Ovary (tissue), 9 donors: Measurements from ENCODE around the gene SLC17A6. TPM values are rescaled to one million over a fixed set of nuclear protein-coding genes. Genes with fewer than 3 reads are reported as not detected.

Experiments
- DNase-seq, 5 donors: peaks; one replicate each; pipeline ENCODE4 v3.0.0-alpha.2; 2019 to 2020
- H3K27ac ChIP-seq, 2 donors: fragments of 200-600 bp; one replicate each; pipeline versions ENCODE4 v1.5.1 to v1.8.0; 2019 to 2022
- H3K27me3 ChIP-seq: fragments of 200-600 bp; one replicate; pipeline ENCODE4 v1.8.0; 2022
- H3K36me3 ChIP-seq: fragments of 200-600 bp; sonication (generic); one replicate; pipeline ENCODE4 v1.5.1; 2019
- H3K4me1 ChIP-seq: one replicate; pipeline ENCODE4 v1.8.1; 2013; ENCODE audit warnings: mild to moderate bottlenecking, moderate library complexity; ENCODE audit not compliant: insufficient read depth
- H3K4me3 ChIP-seq: fragments of 200-600 bp; sonication (generic); one replicate; pipeline ENCODE4 v1.5.1; 2017
- H3K9me3 ChIP-seq, 2 donors: fragments of 200-600 bp in 1 of 2; sonication (generic) in 1 of 2; one replicate each; pipeline versions ENCODE4 v1.5.1 to v1.8.1; 2013 to 2019; ENCODE audit warnings: mild to moderate bottlenecking in 1 of 2, moderate library complexity in 1 of 2
- EP300 ChIP-seq: sonication (generic); formaldehyde crosslinking; IDR thresholded peaks from one replicate; pipeline ENCODE4 v1.6.1; 2017; ENCODE audit warnings: antibody characterized with exemption
- POLR2A ChIP-seq: fragments of 450-650 bp; IDR thresholded peaks from one replicate; pipeline ENCODE4 v1.6.1; 2017; ENCODE audit warnings: antibody characterized with exemption, mild to moderate bottlenecking, moderate library complexity
- WGBS, 3 donors: extraction: QIAGEN DNeasy Blood & Tissue Kit in 1 of 3; methylation state at CpG; one replicate each; pipeline versions ENCODE4 v1.1.5 to v1.1.7; 2013 to 2017; 5-methylcytosine and 5-hydroxymethylcytosine counted together
- intact Hi-C, 4 donors: fragments of 100-400 bp; cut with DNase I; formaldehyde crosslinking; loops; one replicate each; pipeline versions ENCODE4 v1.11.0 to v1.15.1; 2022 to 2023
- polyA plus RNA-seq, 2 donors: library from polyadenylated mRNA; stranded (reverse); fragments of 200-250 nt in 1 of 2; fragments of 350-450 nt in 1 of 2; fragmentation: Illumina TruSeq in 1 of 2; extraction: RNeasy Lipid Tissue Mini Kit (QIAGEN cat#74804) in 1 of 2; gene quantifications; one replicate each; pipeline ENCODE4 v1.2.3, GENCODE V29; 2013 to 2014
- total RNA-seq, 7 donors: library from RNA; depleted of rRNA in 2 of 7; stranded (reverse); fragments of >200 nt in 2 of 7; fragmentation: NEBNext Ultra II Directional in 3 of 7; extraction: Animal tissue kit (Norgen Biotek cat#: 25700) in 3 of 7; gene quantifications; one replicate each; pipeline versions ENCODE4 v1.1.0 to v1.2.4, GENCODE V29; 2016 to 2023
- TF ChIP-seq, protein P1 (sequence below), 3 donors: fragments of 450-650 bp in 2 of 3; fragments of 200-600 bp in 1 of 3; IDR thresholded peaks; one replicate each; pipeline versions ENCODE4 v1.5.1 to v1.8.0; 2016 to 2022; ENCODE audit warnings: antibody characterized with exemption in 3 of 3, mild to moderate bottlenecking in 1 of 3
- donor health status: DM: no; HTN: no; CAD: no; lungs with moderate emphysema.
- donor health status: DM: no; HTN: no; CAD: no.
- donor health status: Bipolar disorder and iron deficiency.
- donor health status: DM: yes; HTN: yes; CAD: no.
- donor health status: DM: no; HTN: no; CAD: no.
- donor health status: DM: yes; HTN: yes; CAD: no.

SLC17A6 gene
- total and polyA plus RNA-seq, 9 donors: not detected

DNA sequence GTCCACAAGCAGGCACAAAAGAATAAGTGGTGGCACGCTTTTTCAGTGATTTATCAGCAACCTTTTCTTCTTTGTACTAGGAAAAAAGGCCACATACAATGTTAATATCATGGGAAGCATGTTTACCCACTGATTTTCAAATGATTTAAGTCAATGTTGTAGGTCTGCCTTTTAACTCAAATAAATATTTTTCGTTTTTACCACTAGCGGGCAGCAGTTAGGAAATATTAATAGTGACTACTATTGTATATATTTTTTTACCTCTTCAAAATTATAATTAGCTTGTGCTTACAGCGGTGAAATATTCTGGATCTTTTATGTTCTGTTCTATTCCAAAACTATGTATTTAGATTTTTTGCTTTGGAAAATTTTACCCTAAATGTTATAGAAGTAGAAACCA is 6.4 kb upstream of the SLC17A6 start:
- intact Hi-C loops: no loop called here
- Histone ChIP-seq H3K4me1 (no peaks in the 10 kb centered on the region), H3K9me3 (no peaks in the 10 kb centered on the region), H3K27ac (no peak overlapping the region), H3K27me3 (no peaks in the 10 kb centered on the region), H3K36me3 (no peaks in the 10 kb centered on the region), H3K4me3 (no peak overlapping the region)
- TF ChIP-seq EP300: no peak
- DNase-seq: no peak
- WGBS, 3 donors: 58 to 68% (median 68%) methylated on average over 4 of the region's 4 CpGs

- DNase-seq: no peak
- TF ChIP-seq, protein P1, sequence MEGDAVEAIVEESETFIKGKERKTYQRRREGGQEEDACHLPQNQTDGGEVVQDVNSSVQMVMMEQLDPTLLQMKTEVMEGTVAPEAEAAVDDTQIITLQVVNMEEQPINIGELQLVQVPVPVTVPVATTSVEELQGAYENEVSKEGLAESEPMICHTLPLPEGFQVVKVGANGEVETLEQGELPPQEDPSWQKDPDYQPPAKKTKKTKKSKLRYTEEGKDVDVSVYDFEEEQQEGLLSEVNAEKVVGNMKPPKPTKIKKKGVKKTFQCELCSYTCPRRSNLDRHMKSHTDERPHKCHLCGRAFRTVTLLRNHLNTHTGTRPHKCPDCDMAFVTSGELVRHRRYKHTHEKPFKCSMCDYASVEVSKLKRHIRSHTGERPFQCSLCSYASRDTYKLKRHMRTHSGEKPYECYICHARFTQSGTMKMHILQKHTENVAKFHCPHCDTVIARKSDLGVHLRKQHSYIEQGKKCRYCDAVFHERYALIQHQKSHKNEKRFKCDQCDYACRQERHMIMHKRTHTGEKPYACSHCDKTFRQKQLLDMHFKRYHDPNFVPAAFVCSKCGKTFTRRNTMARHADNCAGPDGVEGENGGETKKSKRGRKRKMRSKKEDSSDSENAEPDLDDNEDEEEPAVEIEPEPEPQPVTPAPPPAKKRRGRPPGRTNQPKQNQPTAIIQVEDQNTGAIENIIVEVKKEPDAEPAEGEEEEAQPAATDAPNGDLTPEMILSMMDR (IDR thresholded peaks at IDR 0.05): no peak
- no peak for TF ChIP-seq EP300
- TF ChIP-seq POLR2A: no peak
- intact Hi-C loops: no loop called here
Observed at GRCh38 chr11:22336587-22336986, 1.6 kb upstream of the SLC17A6 start.

DNA sequence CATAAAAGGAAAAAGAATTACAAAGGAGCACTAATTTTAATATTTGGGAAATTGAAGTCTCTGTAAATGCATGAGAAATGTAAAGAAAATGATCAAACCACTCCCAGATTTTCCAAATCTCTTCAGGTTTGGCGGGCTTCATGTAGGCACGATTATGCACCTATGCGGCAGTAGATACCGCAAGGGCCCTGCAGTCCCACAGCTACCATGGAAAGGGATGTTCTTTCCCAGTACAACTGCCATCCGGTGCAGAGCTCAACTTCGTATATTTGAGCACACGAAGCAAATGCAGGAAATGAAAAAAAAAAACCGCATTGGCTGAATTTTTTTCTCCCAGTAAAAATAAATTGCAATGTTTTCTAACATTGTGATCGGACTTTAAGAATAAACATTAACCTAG is 1.4 kb downstream of the SLC17A6 start:
- WGBS, 3 donors: 7 to 11% (median 9%) methylated on average over 9 of the region's 9 CpGs
- no peak overlapping the region for H3K4me3 ChIP-seq
- intact Hi-C loops: loop anchor here in 1 of 4 donors (10.0 kb wide), 1 partner anchor 445 kb away; no protein-coding TSS in a partner anchor
- H3K4me1 ChIP-seq: no peaks in the 10 kb centered on the region
- H3K27ac ChIP-seq: no peak overlapping the region
- no peaks in the 10 kb centered on the region for H3K27me3 ChIP-seq
- no peak for DNase-seq
- H3K9me3 ChIP-seq: no peaks in the 10 kb centered on the region
- H3K36me3 ChIP-seq: no peaks in the 10 kb centered on the region
- TF ChIP-seq, protein P1 (IDR thresholded peaks at IDR 0.05): no peak
- TF ChIP-seq EP300 (no peak), POLR2A (no peak)

More at GRCh38 chr11:22336587-22336986, 1.6 kb upstream of the SLC17A6 start:
- H3K27me3 ChIP-seq: no peaks in the 10 kb centered on the region
- H3K27ac ChIP-seq: no peak overlapping the region
- no peaks in the 10 kb centered on the region for H3K36me3 ChIP-seq
- no peak overlapping the region for H3K4me3 ChIP-seq
- H3K4me1 ChIP-seq: no peaks in the 10 kb centered on the region
- no peaks in the 10 kb centered on the region for H3K9me3 ChIP-seq

- Histone ChIP-seq H3K4me3 (no peak overlapping the region), H3K27ac (no peak overlapping the region), H3K4me1 (no peaks in the 10 kb centered on the region), H3K9me3 (no peaks in the 10 kb centered on the region), H3K27me3 (no peaks in the 10 kb centered on the region), H3K36me3 (no peaks in the 10 kb centered on the region)
- TF ChIP-seq POLR2A (no peak), EP300 (no peak)
- TF ChIP-seq, protein P1 (IDR thresholded peaks at IDR 0.05): no peak
- WGBS, 3 donors: 12 to 24% (median 14%) methylated on average over 6 of the region's 6 CpGs
- intact Hi-C loops: loop anchor here in 1 of 4 donors (10.0 kb wide), 1 partner anchor 445 kb away; no protein-coding TSS in a partner anchor
- DNase-seq: no peak
Observed at GRCh38 chr11:22340235-22340634, 2.1 kb downstream of the SLC17A6 start.

- no peak for TF ChIP-seq POLR2A
- no peak for TF ChIP-seq EP300
- TF ChIP-seq, protein P1 (IDR thresholded peaks at IDR 0.05): no peak
- Histone ChIP-seq H3K27me3 (peaks cover 3% of the 10 kb centered on the region), H3K4me3 (no peak overlapping the region), H3K27ac (no peak overlapping the region), H3K4me1 (no peaks in the 10 kb centered on the region), H3K9me3 (no peaks in the 10 kb centered on the region), H3K36me3 (no peaks in the 10 kb centered on the region)
- intact Hi-C loops: loop anchor here in 1 of 4 donors (10.0 kb wide), 1 partner anchor 444 kb away; no protein-coding TSS in a partner anchor
- no peak for DNase-seq
- whole genome bisulfite sequencing, 3 donors: 3 to 7% (median 3%) methylated on average over 40 of the region's 40 CpGs
Observed at GRCh38 chr11:22340701-22341587, 2.8 kb downstream of the SLC17A6 start.
